NCI-H2196 treated with DMSO at 0.1 percent for 48 hours (cell line): ENCODE data around the gene WNT3.
"Not testable (repeated sequence)": the region's sequence is repeated elsewhere in the genome, so short reads cannot be mapped to it uniquely, and the experiment has no call there.

Experiments
- DNase-seq: peaks from one replicate; lab custom pipeline; 2025; ENCODE audit not compliant: unreplicated experiment; lab: John Stamatoyannopoulos, UW

Gene WNT3

GRCh38 chr17:46814446-46814845, 4.0 kb downstream of the WNT3 start:
- DNase-seq = no peak

DNA sequence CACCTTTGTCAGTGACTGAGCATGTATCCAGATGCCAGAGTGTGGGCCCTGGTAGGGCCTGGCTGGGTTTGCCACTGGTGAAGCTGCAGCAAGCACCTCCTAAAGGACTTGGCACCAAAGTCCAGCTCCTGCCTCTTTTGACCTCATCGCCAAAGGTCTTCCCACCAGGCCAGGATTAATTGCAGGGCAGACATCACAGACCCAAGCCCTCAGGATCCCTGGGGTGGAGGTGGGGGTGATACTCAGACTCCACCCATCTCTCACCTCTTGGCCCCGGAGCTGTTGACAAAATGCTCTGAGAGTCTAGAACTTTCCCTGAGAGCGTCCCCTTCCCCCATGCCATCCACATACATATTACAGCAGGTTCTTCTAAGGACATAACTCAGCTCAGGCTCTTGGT, 4.6 kb downstream of the WNT3 start:
- no peak for DNase-seq

DNA sequence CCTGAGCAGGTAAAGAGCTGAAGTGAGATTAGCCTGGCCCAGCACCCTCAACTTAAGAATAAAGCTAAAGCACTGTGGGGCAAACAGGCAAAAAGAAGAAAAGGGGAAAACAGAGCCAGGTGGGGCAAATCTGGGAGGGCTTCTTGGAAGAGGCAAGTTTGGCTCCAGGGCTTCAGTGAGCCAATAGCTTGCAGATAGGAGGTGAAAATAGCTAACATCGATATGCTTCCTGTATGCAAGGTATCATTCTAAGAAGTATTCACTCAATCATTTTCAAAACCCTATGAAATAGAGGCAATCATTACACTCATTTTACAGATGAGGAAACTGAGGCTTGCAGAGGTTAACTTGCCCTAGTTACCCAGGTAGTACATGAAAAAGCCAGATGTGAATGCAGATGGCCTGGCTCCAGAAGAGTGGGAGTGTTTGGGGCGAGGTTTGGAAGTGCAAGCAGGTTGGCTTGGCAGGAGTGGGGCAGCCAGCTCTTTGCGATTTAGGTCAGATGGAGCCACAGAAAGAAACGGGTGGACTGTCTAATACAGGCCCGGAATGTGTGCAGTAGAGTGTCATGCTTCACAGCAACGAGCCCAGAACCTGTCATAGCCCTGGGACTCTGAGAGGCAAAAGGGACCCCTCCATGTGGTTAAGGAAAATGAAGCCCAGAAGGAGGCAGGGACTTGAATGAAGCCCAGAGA, 5.7 kb downstream of the WNT3 start:
- DNase-seq = no peak

GRCh38 chr17:46811978-46812583, 6.4 kb downstream of the WNT3 start:
- no peak for DNase-seq

- no peak for DNase-seq
Measured at GRCh38 chr17:46810837-46811236, 7.7 kb downstream of the WNT3 start.

- no peak for DNase-seq
Measured at GRCh38 chr17:46809110-46809571, 9.4 kb downstream of the WNT3 start.

DNA sequence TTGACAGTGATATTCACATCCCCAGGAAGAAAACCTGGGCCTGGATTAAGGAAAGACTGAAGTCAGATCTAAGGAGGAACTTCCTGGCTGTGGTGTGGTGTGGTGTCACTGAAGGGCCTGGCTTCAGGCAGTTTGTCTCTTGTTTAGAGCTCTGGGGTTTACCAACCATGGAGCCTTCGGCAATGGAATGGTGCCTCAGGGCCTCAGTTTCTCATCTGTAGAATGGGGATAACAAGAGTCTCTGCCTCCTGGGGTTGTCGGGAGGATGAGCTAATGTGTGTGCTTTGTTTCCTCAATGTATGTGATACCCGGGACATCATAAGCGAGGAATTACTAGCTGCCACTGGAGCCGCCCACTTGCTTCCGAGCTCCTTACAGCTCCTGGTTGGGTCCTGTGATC, 12.7 kb downstream of the WNT3 start:
- DNase-seq = no peak

DNA sequence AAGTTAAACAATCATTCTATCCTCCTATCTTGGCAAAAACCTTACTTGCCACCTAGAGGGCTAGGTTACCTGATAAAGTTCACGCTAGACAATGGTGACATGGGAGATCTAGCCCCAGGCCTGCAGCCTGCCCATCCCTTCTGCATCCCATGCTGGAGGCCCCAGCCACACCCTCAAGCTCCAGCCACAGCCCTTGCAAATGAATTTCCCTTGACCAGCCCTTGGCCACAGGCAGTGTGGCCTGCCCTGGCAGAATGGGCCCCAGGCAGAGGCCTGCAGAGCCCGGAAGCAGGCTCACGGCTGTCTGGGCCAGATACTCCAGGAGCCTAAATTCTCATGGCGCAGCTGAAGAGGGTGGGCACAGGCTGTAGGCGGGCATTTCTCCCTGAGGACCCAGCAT, 14.9 kb downstream of the WNT3 start:
- no peak for DNase-seq

- DNase-seq = no peak
Measured at GRCh38 chr17:46802800-46803199, 15.7 kb downstream of the WNT3 start.

GRCh38 chr17:46800573-46800972, 17.9 kb downstream of the WNT3 start:
- DNase-seq = no peak

DNA sequence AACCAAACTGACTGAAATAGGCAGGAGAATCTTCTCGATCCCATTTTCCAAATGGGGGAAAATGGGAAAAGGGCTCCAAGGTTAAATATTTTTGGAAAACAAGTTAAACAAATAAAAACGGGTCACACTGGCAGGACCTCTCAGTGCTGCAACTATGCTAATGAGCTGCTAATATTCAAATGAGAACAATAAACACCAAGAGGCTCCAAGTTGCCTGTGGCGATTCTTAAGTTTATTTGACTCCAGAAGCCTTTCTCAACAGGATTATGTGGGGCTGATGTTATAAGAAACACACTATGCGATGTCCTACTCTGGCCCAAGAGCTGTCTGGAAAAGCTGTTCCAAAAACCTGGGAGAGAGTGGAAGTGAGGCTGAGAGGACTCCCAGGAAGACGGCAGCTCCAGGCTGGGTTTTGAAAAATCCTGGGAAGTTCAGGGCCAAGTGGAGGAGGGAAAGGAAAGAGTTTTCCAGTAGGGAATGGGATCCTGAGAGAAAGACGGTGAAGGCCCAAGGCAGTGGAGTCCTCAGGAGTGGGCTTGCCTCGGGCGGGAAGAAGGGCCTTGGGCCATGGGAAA, 21.4 kb downstream of the WNT3 start:
- DNase-seq = no peak

- DNase-seq = no peak
Measured at GRCh38 chr17:46796524-46796923, 22.0 kb downstream of the WNT3 start.

DNA sequence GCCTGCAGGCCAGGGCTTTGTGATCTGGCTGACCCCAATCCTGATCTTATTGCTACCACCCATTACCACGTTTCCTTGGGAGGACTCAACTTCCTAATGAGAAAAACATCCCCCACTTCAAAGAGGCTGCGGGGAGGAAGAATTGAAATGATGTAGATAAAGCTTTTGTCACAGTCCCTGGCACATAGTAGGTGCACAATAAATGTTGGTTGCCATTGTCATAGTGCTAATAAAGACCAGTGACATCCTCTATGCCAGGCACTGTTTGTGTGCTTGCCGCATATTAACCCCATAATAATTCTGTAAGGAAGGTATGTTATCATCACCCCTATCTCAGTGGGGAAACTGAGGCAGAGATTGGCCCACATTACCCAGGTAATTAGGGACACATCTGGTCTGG, 22.4 kb downstream of the WNT3 start:
- no peak for DNase-seq

GRCh38 chr17:46795379-46795952, 23.0 kb downstream of the WNT3 start:
- no peak for DNase-seq

GRCh38 chr17:46794318-46794717, 24.2 kb downstream of the WNT3 start:
- DNase-seq = no peak

GRCh38 chr17:46793541-46793940, 25.0 kb downstream of the WNT3 start:
- DNase-seq = no peak

DNA sequence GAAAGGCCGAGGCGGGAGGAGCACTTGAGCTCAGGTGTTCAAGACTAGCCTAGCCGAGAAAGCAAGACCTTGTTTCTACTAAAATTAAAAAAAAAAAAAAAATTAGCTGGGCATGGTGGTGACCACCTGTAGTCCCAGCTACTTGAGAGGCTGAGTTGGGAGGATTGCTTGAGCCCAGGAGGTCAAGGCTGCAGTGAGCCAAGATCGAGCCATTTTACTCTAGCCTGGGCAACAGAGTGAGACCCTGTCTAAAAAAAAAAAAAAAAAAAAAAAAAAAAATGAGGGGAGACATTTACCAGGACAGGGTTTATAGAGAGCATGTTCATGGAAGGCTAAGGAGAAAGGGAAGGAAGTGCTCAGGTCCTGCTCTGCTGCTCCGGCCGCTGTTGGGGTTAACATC, 25.5 kb downstream of the WNT3 start:
- DNase-seq = not testable (repeated sequence)

DNA sequence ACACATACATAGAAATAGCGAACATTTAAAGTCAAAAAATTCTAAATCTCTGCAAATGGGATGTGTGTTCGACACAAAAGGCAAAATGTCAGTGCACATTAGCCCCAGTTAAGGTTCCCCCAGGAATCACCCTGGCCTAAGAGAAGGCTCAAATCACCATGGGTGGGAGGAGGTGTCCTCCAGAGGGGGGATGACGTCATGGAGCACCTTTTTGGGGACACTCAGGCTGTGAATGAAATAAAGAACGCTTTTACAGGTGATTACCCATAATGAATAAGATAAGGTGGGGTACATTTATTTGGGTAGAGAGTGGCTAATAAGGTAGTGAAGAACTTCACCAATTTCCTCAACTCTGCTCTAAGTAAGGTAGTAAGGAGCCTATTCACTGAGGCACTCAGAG, 26.4 kb downstream of the WNT3 start:
- no peak for DNase-seq

DNA sequence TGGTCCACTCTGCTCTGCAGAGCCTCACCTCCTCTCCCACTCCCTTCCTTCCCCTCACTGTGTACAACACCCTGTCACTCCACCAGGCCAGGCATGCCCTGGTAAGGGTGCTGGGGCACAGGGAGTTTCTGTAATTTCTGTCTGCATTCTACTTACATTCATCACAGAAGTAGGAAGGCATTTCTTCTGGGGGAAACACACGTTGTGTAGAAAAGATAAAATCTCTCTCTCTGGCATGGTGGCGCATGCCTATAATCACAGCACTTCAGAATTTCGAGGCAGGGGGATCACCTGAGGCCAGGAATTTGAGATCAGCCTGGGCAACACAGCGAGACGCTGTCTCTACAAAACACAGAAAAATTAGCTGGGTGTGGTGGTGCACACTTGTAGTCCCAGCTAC, 27.0 kb downstream of the WNT3 start:
- DNase-seq = no peak

GRCh38 chr17:46790216-46790615, 28.3 kb downstream of the WNT3 start:
- no peak for DNase-seq

GRCh38 chr17:46789610-46790009, 28.9 kb downstream of the WNT3 start:
- no peak for DNase-seq

GRCh38 chr17:46788796-46789195, 29.7 kb downstream of the WNT3 start:
- no peak for DNase-seq
